A549 (cell line): ENCODE data around the gene CRYZL1. TPM values are rescaled to one million over a fixed set of nuclear protein-coding genes. Genes with fewer than 3 reads are reported as not detected.
A peak's percentile ranks its signal among the peaks of the same experiment; 100 is the strongest.

Experiments
- ATAC-seq, 2 experiments: fragments of 200-7000 bp in 1 of 2; fragments of >200 bp in 1 of 2; cut with Nextera tagmentation in 1 of 2; cut with Tn5 transposase in 1 of 2; 3 replicates each; pipeline versions ENCODE4 v1.8.0 to v1.9.1; 2018 to 2020; ENCODE audit warnings: mild to moderate bottlenecking in 1 of 2, moderate library complexity in 1 of 2
- CTCF ChIA-PET: fragments of 300-600 bp; sonication (Branson Sonifier 250); formaldehyde crosslinking; extraction: SDS; loops from one replicate; lab custom pipeline; 2021; ENCODE audit warnings: antibody characterized with exemption, inconsistent platforms; lab: Yijun Ruan, JAX
- POLR2A ChIA-PET: fragments of 350-600 bp; formaldehyde crosslinking; extraction: SDS; loops from one replicate; lab custom pipeline; 2021; ENCODE audit warnings: antibody characterized with exemption, inconsistent platforms; lab: Yijun Ruan, JAX
- DNase-seq, 2 experiments: peaks; one replicate each; pipeline versions ENCODE4 v3.0.0 to v3.0.0-alpha.2; 2011 to 2016; ENCODE audit warnings: low read depth in 1 of 2, low spot score in 1 of 2
- FAIRE-seq: peaks from 2 replicates; lab custom pipeline; 2011; peaks lifted over from hg19 to GRCh38; lab: Jason Lieb, UNC
- H3K27ac ChIP-seq, 2 experiments: fragments of >200 bp; sonication (Bioruptor Twin); formaldehyde crosslinking; 3 replicates each; pipeline ENCODE4 v1.5.1; 2016 to 2017
- H3K4me1 ChIP-seq: fragments of >200 bp; sonication (Bioruptor Twin); formaldehyde crosslinking; 3 replicates; pipeline ENCODE4 v1.6.1; 2016
- H3K4me2 ChIP-seq: fragments of >200 bp; sonication (Bioruptor Twin); formaldehyde crosslinking; 3 replicates; pipeline ENCODE4 v1.6.1; 2016
- H3K4me3 ChIP-seq: fragments of >200 bp; sonication (Bioruptor Twin); formaldehyde crosslinking; 3 replicates; pipeline ENCODE4 v1.5.1; 2016
- H3K9me3 ChIP-seq: fragments of >200 bp; sonication (Bioruptor Twin); formaldehyde crosslinking; 3 replicates; pipeline ENCODE4 v1.6.1; 2016
- BHLHE40 ChIP-seq: IDR thresholded peaks from 2 replicates; pipeline ENCODE4 v1.6.1; 2012; ENCODE audit warnings: low read depth, low read length, inconsistent platforms
- CBX2 ChIP-seq: fragments of 200-600 bp; sonication (generic); IDR thresholded peaks from 2 replicates; pipeline ENCODE4 v1.6.1; 2016; ENCODE audit warnings: low read depth, mild to moderate bottlenecking, borderline replicate concordance
- CBX8 ChIP-seq: fragments of 200-600 bp; sonication (generic); IDR thresholded peaks from 2 replicates; pipeline ENCODE4 v1.6.1; 2016
- CHD2 ChIP-seq: fragments of 150-350 bp; IDR thresholded peaks from 2 replicates; pipeline ENCODE4 v1.6.1; 2014; ENCODE audit warnings: low read length; ENCODE audit not compliant: partially characterized antibody
- EHF ChIP-seq: fragments of 250-450 bp; sonication (Bioruptor Pico); IDR thresholded peaks from 2 replicates; pipeline ENCODE4 v1.5.0; 2020; ENCODE audit warnings: mild to moderate bottlenecking
- EP300 ChIP-seq, 2 experiments: fragments of >200 bp; sonication (Bioruptor Twin); formaldehyde crosslinking; IDR thresholded peaks; 2 replicates in 1 of 2; 3 replicates in 1 of 2; pipeline ENCODE4 v1.6.1; 2016 to 2017
- FOSL2 ChIP-seq, 2 experiments: fragments of 450-650 bp in 1 of 2; fragments of >200 bp in 1 of 2; sonication (Bioruptor Twin) in 1 of 2; formaldehyde crosslinking; IDR thresholded peaks; 2 replicates each; pipeline versions ENCODE4 v1.5.0 to v1.6.1; 2016 to 2020; ENCODE audit warnings: mild to moderate bottlenecking in 1 of 2, moderate library complexity in 1 of 2
- HOXB5 ChIP-seq: fragments of 250-450 bp; sonication (Bioruptor Pico); IDR thresholded peaks from 2 replicates; pipeline ENCODE4 v1.5.0; 2020; ENCODE audit warnings: mild to moderate bottlenecking, moderate library complexity
- JUN ChIP-seq, 2 experiments: fragments of >200 bp; sonication (Bioruptor Twin); formaldehyde crosslinking; IDR thresholded peaks; 2 replicates in 1 of 2; 3 replicates in 1 of 2; pipeline ENCODE4 v1.6.1; 2016 to 2017
- MAZ ChIP-seq: fragments of 150-350 bp; IDR thresholded peaks from 2 replicates; pipeline ENCODE4 v1.6.1; 2014; ENCODE audit warnings: antibody characterized with exemption, low read depth, low read length, borderline replicate concordance
- MYC ChIP-seq: IDR thresholded peaks from 2 replicates; pipeline ENCODE4 v1.6.1; 2012; ENCODE audit warnings: mild to moderate bottlenecking, inconsistent platforms, low read length, improper control_type of control experiment, borderline replicate concordance
- NFE2L2 ChIP-seq: fragments of 150-350 bp; conservative IDR thresholded peaks from 2 replicates; pipeline ENCODE4 v1.6.1; 2014; ENCODE audit warnings: low read length
- NPAS2 ChIP-seq: fragments of 250-450 bp; sonication (Bioruptor Pico); IDR thresholded peaks from 2 replicates; pipeline ENCODE4 v1.8.0; 2022; ENCODE audit warnings: mild to moderate bottlenecking, moderate library complexity, borderline replicate concordance
- PHF8 ChIP-seq: fragments of 200-600 bp; sonication (generic); IDR thresholded peaks from 2 replicates; pipeline ENCODE4 v1.6.1; 2016; ENCODE audit warnings: low read depth, mild to moderate bottlenecking, antibody characterized with exemption, moderate library complexity, borderline replicate concordance
- POLR2A ChIP-seq: IDR thresholded peaks from 2 replicates; pipeline ENCODE4 v1.6.1; 2012; ENCODE audit warnings: mild to moderate bottlenecking, low read length
- POLR2AphosphoS2 ChIP-seq: conservative IDR thresholded peaks from 2 replicates; pipeline ENCODE4 v1.6.1; 2012; ENCODE audit warnings: low read length, improper control_type of control experiment, inconsistent platforms
- ZC3H11A ChIP-seq: fragments of 450-650 bp; IDR thresholded peaks from 2 replicates; pipeline ENCODE4 v1.6.1; 2014; ENCODE audit warnings: antibody characterized with exemption, mild to moderate bottlenecking
- WGBS: methylation state at CpG from one replicate; pipeline ENCODE4 v1.1.6; 2017; ENCODE audit errors: missing lambda C conversion rate; 5-methylcytosine and 5-hydroxymethylcytosine counted together
- polyA plus RNA-seq, 4 experiments: library from polyadenylated mRNA; depleted of rRNA in 3 of 4; stranded (reverse); fragments of >200 nt; fragmentation: RNase III in 1 of 4; extraction: RNeasy Plus Mini Kit Qiagen cat#74134 plus additional on column Dnase treatment in 1 of 4; gene quantifications; 2 replicates in 3 of 4; 3 replicates in 1 of 4; pipeline ENCODE4 v1.2.3, GENCODE V29; 2011 to 2017
- TF ChIP-seq, protein P1 (sequence below): IDR thresholded peaks from 2 replicates; pipeline ENCODE4 v1.6.1; 2012
- TF ChIP-seq, protein P2 (sequence below): fragments of 200-600 bp; sonication (generic); IDR thresholded peaks from 2 replicates; pipeline ENCODE4 v1.6.1; 2016; ENCODE audit warnings: antibody characterized with exemption, mild to moderate bottlenecking, moderate library complexity
- TF ChIP-seq, protein P3 (sequence below): fragments of 250-450 bp; sonication (Bioruptor Pico); IDR thresholded peaks from 2 replicates; pipeline ENCODE4 v1.5.0; 2021; ENCODE audit warnings: mild to moderate bottlenecking, moderate library complexity, borderline replicate concordance

CRYZL1 gene
- polyA plus RNA-seq, 2 of the 4 experiments (the other 2 are of a cell fraction), result 15.2 to 38.9 TPM

GRCh38 chr21:33543505-33544129, 97.9 kb downstream of the CRYZL1 start:
- CTCF ChIA-PET, result no interaction called here
- Histone ChIP-seq H3K4me2 (peak overlapping the region; percentile 83), H3K4me3 (peak overlapping the region; percentile 79)
- TF ChIP-seq CHD2, result no peak
- TF ChIP-seq NFE2L2, result no peak
- no peak for TF ChIP-seq CBX2
- no peak for TF ChIP-seq FOSL2 (IDR thresholded peaks at IDR 0.05)
- TF ChIP-seq FOSL2 (CRISPR knock-in tag; IDR thresholded peaks at IDR 0.05), result no peak
- TF ChIP-seq, protein P1, sequence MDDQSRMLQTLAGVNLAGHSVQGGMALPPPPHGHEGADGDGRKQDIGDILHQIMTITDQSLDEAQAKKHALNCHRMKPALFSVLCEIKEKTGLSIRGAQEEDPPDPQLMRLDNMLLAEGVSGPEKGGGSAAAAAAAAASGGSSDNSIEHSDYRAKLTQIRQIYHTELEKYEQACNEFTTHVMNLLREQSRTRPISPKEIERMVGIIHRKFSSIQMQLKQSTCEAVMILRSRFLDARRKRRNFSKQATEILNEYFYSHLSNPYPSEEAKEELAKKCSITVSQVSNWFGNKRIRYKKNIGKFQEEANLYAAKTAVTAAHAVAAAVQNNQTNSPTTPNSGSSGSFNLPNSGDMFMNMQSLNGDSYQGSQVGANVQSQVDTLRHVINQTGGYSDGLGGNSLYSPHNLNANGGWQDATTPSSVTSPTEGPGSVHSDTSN, result no peak
- no peak for TF ChIP-seq POLR2A
- TF ChIP-seq, protein P2, sequence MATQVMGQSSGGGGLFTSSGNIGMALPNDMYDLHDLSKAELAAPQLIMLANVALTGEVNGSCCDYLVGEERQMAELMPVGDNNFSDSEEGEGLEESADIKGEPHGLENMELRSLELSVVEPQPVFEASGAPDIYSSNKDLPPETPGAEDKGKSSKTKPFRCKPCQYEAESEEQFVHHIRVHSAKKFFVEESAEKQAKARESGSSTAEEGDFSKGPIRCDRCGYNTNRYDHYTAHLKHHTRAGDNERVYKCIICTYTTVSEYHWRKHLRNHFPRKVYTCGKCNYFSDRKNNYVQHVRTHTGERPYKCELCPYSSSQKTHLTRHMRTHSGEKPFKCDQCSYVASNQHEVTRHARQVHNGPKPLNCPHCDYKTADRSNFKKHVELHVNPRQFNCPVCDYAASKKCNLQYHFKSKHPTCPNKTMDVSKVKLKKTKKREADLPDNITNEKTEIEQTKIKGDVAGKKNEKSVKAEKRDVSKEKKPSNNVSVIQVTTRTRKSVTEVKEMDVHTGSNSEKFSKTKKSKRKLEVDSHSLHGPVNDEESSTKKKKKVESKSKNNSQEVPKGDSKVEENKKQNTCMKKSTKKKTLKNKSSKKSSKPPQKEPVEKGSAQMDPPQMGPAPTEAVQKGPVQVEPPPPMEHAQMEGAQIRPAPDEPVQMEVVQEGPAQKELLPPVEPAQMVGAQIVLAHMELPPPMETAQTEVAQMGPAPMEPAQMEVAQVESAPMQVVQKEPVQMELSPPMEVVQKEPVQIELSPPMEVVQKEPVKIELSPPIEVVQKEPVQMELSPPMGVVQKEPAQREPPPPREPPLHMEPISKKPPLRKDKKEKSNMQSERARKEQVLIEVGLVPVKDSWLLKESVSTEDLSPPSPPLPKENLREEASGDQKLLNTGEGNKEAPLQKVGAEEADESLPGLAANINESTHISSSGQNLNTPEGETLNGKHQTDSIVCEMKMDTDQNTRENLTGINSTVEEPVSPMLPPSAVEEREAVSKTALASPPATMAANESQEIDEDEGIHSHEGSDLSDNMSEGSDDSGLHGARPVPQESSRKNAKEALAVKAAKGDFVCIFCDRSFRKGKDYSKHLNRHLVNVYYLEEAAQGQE, result no peak
- no peak for TF ChIP-seq CBX8
- TF ChIP-seq MAZ, result no peak
- TF ChIP-seq JUN (IDR thresholded peaks at IDR 0.05), result no peak
- no peak for TF ChIP-seq NPAS2 (CRISPR knock-in tag)
- TF ChIP-seq EP300 (IDR thresholded peaks at IDR 0.05), result no peak
- no peak for TF ChIP-seq MYC
- TF ChIP-seq PHF8, result no peak; the same call in 1 of the 2 replicates
- TF ChIP-seq, all 56 proteins: peak for 0
- POLR2A ChIA-PET, result interaction anchor here (0.9 to 1.1 kb wide), 2 partner anchors 45 to 62 kb away, joined by 3 to 5 read pairs; partner anchors contain the start of gene DONSON
- DNase-seq (no peak), ATAC-seq (peak in 1 of 2 experiments; percentile 45; a peak in 4 of 6 replicates), FAIRE-seq (no peak)
- H3K9me3 ChIP-seq, result no peaks in the 10 kb centered on the region
- peak overlapping the region; percentile 97 to 98 for H3K27ac ChIP-seq
- peaks cover 22% of the 10 kb centered on the region for H3K4me1 ChIP-seq
- WGBS, result under 1% methylated on average over 26 of the region's 26 CpGs

DNA sequence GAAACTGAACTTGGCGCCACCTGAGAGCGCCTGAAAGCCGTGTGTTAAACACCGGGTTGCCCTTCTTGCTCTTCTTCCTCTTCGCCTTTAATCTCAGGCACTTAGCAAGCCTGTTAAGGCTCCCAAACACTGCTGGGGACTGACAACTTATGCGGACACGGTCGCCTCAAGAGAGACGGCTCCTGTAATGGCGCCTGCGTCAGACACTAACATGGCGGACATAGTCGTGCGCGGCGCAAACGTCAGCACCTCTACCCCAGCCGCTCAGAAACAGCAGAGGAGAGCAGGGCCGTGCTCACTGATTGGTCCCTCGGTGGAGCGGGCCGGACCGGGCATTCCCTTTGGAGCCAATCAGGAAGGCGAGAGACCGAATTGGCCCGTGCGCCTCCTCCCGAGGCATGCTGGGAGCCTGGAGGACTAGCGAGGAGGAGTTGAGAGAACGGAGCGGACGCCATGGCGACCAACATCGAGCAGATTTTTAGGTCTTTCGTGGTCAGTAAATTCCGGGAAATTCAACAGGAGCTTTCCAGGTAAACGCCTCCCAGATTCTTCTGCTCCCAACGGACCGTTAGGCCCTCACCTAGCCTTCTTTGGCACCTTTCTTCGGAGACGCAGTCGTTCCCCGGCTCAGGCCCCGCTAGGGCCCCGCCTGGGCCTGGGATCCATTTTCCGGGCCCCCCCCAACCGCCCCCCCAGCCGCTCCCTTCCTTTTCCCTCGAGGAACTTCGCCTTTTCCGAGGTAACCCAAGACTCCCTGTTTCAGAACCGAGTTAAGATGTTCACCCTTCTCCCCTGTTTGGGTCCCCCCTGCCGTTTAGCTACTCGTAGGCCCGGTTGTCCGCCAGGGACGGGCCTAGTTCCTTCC, 98.7 kb downstream of the CRYZL1 start, which contains the start of gene SON:
SON (plus strand) TSS at position 399 of the 865 bp plus-strand sequence; CDS start at position 454, 55 bp downstream.
- H3K4me2 ChIP-seq, result peak within 1 kb of the TSS; percentile 90
- POLR2A ChIA-PET, result interaction anchor here (0.9 to 1.1 kb wide), 3 partner anchors 46 to 63 kb away, joined by 3 to 8 read pairs (median 5); partner anchors contain the start of gene DONSON
- ATAC-seq (peak; percentile 97 to 98), FAIRE-seq (no peak), DNase-seq (peak; percentile 79 to 97)
- H3K27ac ChIP-seq, result peak within 1 kb of the TSS; percentile 97 to 98
- no peaks in the 10 kb centered on the region for H3K9me3 ChIP-seq
- CTCF ChIA-PET, result no interaction called here
- H3K4me3 ChIP-seq, result peak within 1 kb of the TSS; percentile 79
- 1% methylated on average over 31 of the region's 57 CpGs for WGBS
- peaks cover 22% of the 10 kb centered on the region for H3K4me1 ChIP-seq
- TF ChIP-seq PHF8 (peak; percentile 90), CBX8 (no peak), ZC3H11A (no peak), EHF (CRISPR knock-in tag) (0 out of 2 replicates have a peak, but pooled peaks have one; percentile 38), POLR2AphosphoS2 (no peak), BHLHE40 (no peak), JUN (IDR thresholded peaks at IDR 0.05) (peak; percentile 65 to 75; a peak in 3 of 5 replicates), POLR2A (peak; percentile 68), HOXB5 (CRISPR knock-in tag) (no peak)
- TF ChIP-seq, protein P3, sequence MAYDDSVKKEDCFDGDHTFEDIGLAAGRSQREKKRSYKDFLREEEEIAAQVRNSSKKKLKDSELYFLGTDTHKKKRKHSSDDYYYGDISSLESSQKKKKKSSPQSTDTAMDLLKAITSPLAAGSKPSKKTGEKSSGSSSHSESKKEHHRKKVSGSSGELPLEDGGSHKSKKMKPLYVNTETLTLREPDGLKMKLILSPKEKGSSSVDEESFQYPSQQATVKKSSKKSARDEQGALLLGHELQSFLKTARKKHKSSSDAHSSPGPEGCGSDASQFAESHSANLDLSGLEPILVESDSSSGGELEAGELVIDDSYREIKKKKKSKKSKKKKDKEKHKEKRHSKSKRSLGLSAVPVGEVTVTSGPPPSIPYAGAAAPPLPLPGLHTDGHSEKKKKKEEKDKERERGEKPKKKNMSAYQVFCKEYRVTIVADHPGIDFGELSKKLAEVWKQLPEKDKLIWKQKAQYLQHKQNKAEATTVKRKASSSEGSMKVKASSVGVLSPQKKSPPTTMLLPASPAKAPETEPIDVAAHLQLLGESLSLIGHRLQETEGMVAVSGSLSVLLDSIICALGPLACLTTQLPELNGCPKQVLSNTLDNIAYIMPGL (CRISPR knock-in tag), result peak; percentile 40; the same call in 1 of the 2 replicates
- TF ChIP-seq, protein P2, result no peak; the same call in 1 of the 2 replicates
- TF ChIP-seq, protein P1, result no peak
